ENCODE data around the gene ARID3C.

The ARID3C gene

DNA sequence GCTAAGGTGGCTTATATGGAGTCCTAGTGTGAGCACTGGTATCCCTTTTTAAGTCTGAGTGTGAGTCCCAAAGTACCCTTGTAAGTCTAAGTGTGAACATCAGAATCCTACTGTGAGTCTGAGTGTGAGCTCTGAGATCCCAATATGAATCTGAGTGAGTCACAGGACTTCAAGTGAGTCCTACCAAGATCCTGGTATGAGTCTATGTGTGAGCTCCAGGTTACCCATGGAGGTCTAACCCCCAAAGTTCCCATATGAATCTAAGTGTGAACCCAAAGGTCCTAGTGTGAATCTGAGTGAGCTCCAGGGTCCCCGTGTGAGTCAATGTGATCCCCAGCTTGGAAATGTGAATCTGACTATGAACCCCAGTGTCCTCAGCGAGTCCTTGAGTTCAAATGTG, 41.6 kb downstream of the ARID3C start:
- Histone ChIP-seq H3K9me3 (ENCODE audit: control insufficient read depth, insufficient read depth, low read length) (no peaks in the 10 kb centered on the region), H3K4me1 (ENCODE audit: insufficient read depth, low read length) (peaks cover 25% of the 10 kb centered on the region), H3K9ac (ENCODE audit: low read depth, low read length) (no peak overlapping the region), H3K36me3 (ENCODE audit: insufficient read depth, low read length) (no peaks in the 10 kb centered on the region)

DNA sequence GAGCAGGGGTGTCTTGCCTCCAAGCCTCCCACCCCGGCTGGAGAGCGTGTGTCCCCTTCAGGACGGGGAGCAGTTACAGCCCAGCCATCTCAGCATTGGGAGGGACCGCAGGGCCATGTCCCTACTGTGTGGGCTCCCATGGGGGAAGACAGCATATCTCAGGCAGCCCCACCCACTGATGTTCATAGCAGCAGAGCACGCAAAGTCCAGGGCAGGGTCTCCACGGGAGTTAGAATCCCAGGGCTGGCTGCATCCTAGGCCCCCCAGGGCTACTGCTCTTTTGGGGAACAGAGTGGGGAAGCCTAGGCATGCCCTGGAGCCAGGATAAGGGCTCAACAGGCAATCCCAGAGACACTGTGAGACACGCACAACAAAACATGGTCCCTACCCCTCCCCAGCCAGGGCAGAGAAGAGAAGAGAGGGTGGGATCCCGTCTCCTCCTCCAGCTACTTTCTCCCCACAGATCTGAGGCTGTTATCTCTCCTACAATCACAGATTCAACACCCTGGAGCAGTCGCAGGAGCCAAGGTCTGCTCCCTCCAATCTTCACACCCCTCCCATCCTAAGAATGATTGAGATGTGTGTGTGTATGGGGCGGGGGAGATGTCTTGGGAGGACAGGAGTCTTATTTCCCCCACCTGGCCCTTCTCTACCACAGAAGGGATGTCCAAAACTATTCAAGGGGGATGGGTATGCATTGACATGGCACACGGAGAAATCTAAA, 42.8 kb downstream of the ARID3C start:
- Histone ChIP-seq H3K4me1 (ENCODE audit: insufficient read depth, low read length) (peaks cover 25% of the 10 kb centered on the region), H3K9me3 (ENCODE audit: control insufficient read depth, insufficient read depth, low read length) (no peaks in the 10 kb centered on the region), H3K36me3 (ENCODE audit: insufficient read depth, low read length) (no peaks in the 10 kb centered on the region), H3K9ac (ENCODE audit: low read depth, low read length) (no peak overlapping the region; the same call in 1 of the 2 replicates)

DNA sequence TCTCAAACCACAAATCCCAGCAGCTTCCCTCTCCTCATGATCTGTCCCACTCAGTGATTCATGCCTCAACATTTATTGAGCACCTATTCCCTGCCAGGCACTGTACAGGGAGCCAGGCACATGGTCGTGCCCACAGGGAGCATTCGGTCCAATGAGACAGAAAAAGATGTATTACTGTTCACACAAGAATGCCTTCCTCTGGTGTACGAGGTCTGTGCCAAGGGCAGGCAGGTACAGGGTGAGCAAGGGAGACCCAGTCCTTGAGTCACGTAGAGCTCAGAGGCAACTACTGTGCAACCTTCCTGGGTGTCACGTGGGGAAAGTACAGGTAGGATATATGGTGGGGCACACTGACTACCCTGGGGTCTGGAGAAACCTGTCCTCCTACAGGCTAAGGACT, 43.9 kb downstream of the ARID3C start:
- H3K9me3 ChIP-seq (ENCODE audit: control insufficient read depth, insufficient read depth, low read length), result no peaks in the 10 kb centered on the region

DNA sequence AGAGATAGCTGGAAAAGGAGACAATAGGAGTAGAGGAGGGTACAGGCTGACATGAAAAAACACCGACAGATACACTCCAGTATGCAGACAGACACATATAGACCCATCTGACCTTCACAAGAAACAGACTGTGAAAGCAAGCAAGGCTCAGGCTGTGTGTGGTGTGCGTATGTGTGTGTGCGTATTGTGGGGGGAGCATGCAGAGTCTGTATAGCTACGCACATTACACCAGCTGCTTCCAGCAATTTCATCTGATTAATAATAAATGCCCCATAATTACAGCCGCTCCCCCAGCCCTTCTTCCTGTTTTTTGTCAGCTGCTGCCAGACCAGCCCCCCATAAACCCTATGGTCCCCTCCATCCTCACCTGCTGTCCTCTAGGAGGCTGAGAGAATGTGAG, 46.1 kb downstream of the ARID3C start:
- peaks cover 32% of the 10 kb centered on the region for H3K4me1 ChIP-seq (ENCODE audit: insufficient read depth, low read length)
- H3K9me3 ChIP-seq (ENCODE audit: control insufficient read depth, insufficient read depth, low read length), result no peaks in the 10 kb centered on the region
- no peak overlapping the region for H3K9ac ChIP-seq (ENCODE audit: low read depth, low read length)
- no peaks in the 10 kb centered on the region for H3K36me3 ChIP-seq (ENCODE audit: insufficient read depth, low read length)

More for the DNA sequence above, 43.9 kb downstream of the ARID3C start:
- Histone ChIP-seq H3K9ac (ENCODE audit: low read depth, low read length) (no peak overlapping the region), H3K4me1 (ENCODE audit: insufficient read depth, low read length) (peaks cover 29% of the 10 kb centered on the region), H3K36me3 (ENCODE audit: insufficient read depth, low read length) (no peaks in the 10 kb centered on the region)

DNA sequence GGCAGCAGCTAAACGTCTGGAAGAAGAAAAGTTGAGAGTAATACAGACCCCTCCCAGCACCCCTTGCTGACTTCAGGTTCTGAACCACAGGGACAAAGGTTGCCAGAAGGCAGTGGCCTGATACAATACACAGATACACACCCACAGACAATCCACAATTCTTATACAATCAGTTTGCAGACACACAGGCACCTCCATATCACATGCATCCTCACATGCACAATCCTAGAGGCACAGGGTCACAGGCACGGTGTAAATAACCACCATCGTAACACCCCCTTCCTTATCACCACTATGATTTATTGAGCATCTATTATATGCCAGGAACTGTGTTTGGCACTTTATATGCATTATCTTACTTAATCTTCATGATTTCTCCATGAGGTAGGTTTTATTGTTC, 47.5 kb downstream of the ARID3C start:
- Histone ChIP-seq H3K4me1 (ENCODE audit: insufficient read depth, low read length) (peaks cover 38% of the 10 kb centered on the region), H3K9me3 (ENCODE audit: control insufficient read depth, insufficient read depth, low read length) (no peaks in the 10 kb centered on the region), H3K9ac (ENCODE audit: low read depth, low read length) (no peak overlapping the region), H3K36me3 (ENCODE audit: insufficient read depth, low read length) (no peaks in the 10 kb centered on the region)

DNA sequence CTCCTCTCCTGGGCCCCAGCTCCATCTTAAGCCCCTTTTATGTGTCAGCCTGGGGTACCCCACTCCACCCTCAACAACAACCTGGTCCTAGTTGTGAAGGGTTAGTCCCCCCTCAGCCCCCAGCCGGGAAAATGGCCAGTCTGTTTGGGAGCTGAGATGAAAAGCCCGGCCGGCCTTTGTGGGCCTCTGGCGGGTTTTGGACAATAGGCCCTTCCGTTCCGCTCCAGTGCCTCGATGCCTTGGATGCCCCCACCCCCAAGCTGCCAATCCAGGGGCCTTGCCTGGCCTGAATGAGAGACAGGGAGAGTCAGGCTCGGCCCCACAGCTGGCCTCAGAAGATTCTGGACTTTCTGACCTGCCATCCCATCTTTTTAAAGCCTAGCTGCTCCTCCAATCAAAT, 48.5 kb downstream of the ARID3C start:
- no peaks in the 10 kb centered on the region for H3K9me3 ChIP-seq (ENCODE audit: control insufficient read depth, insufficient read depth, low read length)
- H3K4me1 ChIP-seq (ENCODE audit: insufficient read depth, low read length), result peaks cover 32% of the 10 kb centered on the region
- H3K9ac ChIP-seq (ENCODE audit: low read depth, low read length), result no peak overlapping the region
- H3K36me3 ChIP-seq (ENCODE audit: insufficient read depth, low read length), result no peaks in the 10 kb centered on the region

DNA sequence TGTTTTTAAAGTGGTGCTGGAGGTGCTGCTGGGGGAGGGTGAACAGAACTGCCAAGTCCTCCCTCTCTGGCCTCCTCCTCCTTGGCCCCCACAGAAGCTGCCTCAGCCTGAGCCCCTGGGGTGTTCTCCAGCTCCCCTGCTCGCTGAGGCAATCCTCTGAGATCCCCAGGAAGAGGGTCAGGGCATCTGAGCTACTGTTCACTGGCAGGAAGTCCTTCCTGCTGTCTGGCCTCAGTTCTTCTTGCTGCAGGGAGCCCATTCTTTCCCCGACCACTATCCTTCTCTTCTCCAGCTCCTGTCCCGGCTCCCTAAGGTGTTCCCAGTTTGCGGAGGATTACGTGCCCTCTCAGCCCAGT, 49.1 kb downstream of the ARID3C start:
- Histone ChIP-seq H3K36me3 (ENCODE audit: insufficient read depth, low read length) (no peaks in the 10 kb centered on the region), H3K4me1 (ENCODE audit: insufficient read depth, low read length) (peaks cover 26% of the 10 kb centered on the region), H3K9me3 (ENCODE audit: control insufficient read depth, insufficient read depth, low read length) (no peaks in the 10 kb centered on the region), H3K9ac (ENCODE audit: low read depth, low read length) (no peak overlapping the region; the same call in 1 of the 2 replicates)

DNA sequence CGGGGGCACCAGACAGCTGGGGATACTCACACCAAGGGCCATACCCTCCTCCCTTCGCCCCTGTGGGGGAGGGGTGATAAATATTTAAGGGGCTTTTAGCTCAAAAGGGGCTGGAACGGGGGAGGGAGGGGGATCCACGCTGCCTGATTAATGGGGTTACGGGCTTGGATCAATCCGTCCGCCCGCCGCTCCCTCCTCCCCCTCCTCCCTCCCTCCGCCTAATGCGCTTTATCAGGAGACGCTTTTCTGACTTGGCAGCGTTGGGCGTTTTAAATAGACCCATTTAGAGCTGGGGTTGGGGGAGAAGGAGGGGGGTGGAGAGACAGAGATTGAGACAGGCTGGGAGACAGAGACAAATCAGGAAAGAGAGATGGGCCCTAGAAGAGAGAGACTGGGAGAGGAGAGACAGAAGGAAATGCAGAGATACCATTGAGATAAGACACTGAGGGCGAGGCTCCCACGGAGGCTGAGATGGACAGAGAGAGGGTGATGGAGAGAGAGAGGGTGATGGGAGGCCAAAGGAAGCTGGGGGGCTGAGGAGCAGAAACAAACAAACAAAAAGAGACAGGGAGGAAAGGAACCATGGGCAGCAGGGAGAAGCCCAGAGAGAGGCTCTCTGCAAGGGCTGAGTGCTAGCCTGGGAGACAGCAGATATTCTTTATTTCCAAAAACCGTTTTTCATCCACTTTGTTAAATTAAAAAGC, 49.6 kb downstream of the ARID3C start:
- peak overlapping the region; percentile 46; the same call in 1 of the 2 replicates for H3K9ac ChIP-seq (ENCODE audit: low read depth, low read length)

DNA sequence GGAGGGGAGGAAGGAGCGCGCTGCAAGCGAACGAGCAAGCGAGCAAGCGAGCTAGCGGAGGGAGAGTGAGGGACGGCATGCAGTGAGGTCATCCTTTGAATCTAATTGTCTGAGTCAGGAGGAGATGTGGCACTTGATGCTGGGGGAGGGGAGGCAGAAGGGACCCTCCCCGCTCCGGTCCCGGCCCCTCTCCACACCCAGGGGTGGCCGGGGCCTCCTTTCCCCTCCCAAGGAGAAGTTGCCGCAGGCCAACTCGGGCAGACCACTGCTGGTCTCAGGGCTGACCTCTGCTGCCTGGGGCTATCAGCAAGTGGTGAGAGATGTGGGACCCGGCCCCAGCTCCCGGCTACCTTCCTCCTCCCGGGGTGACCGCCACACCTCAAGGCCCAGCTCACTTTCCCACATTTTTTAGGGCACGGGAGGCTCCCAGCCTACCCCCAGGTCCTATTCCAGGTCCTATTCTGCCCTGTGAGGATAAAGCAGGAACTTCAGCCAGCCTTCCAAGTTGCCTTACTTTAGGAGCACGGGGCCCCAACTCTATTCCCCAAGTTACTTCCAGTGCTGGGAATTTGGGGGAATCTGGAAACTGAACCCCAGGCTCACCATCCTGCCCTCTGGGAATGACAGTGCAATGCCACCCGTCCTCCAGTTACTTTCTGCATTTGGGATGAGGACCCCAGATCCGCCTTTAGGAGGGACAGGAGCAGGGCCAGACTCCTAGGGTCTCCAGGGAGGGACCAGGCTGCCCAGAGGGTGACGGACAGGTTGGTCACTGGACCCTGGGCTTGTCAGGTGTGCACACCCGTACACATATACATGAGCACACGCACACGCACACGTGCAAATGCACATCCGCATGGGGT, 50.4 kb downstream of the ARID3C start:
- Histone ChIP-seq H3K9me3 (ENCODE audit: control insufficient read depth, insufficient read depth, low read length) (no peaks in the 10 kb centered on the region), H3K36me3 (ENCODE audit: insufficient read depth, low read length) (no peaks in the 10 kb centered on the region), H3K4me1 (ENCODE audit: insufficient read depth, low read length) (peaks cover 34% of the 10 kb centered on the region), H3K9ac (ENCODE audit: low read depth, low read length) (peak overlapping the region; percentile 46)

More for the DNA sequence above, 49.6 kb downstream of the ARID3C start:
- no peaks in the 10 kb centered on the region for H3K9me3 ChIP-seq (ENCODE audit: control insufficient read depth, insufficient read depth, low read length)
- H3K4me1 ChIP-seq (ENCODE audit: insufficient read depth, low read length), result peaks cover 28% of the 10 kb centered on the region
- H3K36me3 ChIP-seq (ENCODE audit: insufficient read depth, low read length), result no peaks in the 10 kb centered on the region

DNA sequence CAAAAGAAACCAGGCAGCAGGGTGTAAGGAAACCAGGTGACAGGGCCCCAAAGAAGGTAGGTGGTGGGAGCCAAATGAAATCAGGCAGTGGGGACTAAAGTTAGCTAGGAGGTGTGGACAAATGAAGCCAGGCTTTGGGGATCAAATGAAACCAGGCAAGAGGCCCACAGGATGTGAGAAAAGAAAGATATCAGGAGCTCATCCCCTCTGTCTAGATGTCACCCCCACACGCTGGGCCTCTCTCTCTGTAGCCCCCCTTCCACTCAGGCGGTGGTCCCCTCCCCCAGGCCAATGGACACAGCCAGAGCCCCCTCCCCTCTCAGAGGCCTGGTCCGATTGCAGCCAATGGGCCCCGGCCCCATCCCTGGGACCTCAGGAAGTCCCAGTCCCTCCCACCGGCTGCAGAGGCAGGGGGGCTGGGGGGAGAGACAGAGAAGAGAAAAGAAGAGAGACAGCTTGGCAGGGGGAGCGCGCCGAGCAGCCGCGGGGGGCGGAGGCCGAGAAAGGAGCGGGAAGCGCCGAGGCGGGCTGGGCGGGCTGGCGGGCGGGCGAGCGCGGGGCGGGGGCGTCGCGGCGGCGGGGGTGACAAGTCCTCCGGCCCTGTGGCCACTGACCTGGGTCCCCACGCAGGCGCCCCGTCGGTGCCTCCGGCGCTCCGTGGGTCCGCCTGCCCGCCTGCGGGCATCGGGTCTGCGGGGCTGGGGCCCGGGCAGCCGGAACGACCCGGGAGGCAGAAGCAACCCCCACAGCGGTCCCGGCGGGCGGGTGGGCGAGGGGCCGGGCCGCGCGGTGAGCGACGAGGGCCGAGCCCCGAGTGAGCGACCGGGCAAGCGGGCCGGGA, 51.2 kb downstream of the ARID3C start:
- H3K9me3 ChIP-seq (ENCODE audit: control insufficient read depth, insufficient read depth, low read length), result no peaks in the 10 kb centered on the region
- no peaks in the 10 kb centered on the region for H3K36me3 ChIP-seq (ENCODE audit: insufficient read depth, low read length)
- peaks cover 39% of the 10 kb centered on the region for H3K4me1 ChIP-seq (ENCODE audit: insufficient read depth, low read length)
- H3K9ac ChIP-seq (ENCODE audit: low read depth, low read length), result peak overlapping the region; percentile 46

DNA sequence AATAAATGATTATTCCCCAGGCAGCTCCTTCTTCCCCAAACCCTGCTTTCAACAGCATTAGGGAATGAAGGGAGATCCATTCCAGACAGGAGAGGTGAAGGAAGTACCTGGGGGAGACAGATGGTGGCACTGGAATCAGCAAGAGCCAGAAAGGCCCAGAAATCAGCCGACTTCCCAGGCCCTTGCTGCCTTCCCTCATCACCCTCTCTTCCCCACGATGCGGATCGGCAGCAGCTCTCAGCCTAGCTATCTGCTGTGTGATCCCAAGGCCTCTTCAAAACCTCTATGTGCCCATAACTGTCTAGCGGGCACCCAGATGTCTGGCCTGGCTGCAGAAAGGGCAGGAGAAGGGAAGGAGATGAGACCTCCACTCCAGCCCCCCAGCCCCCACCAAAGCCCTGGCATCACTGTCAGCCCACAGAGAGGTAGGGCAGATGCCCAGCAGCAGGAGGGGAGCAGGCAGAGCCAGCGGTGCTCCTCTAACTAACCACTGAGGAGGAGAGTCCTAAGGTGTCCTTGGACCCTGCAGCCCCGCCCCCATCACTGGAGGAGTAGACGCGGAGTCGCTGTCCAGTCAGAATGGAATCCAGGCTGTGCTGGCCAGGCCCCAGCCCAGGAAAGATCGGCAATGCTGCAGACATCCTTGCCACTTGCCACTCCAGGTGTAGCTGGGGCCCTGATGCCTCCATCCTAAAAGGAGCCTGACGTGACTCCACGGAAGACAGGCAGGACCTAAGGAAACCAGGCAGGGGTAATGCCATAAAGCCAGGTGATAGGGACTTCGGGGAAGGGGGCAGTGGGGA, 52.1 kb downstream of the ARID3C start:
- no peaks in the 10 kb centered on the region for H3K36me3 ChIP-seq (ENCODE audit: insufficient read depth, low read length)
- peaks cover 39% of the 10 kb centered on the region for H3K4me1 ChIP-seq (ENCODE audit: insufficient read depth, low read length)
- H3K9me3 ChIP-seq (ENCODE audit: control insufficient read depth, insufficient read depth, low read length), result no peaks in the 10 kb centered on the region
- no peak overlapping the region for H3K9ac ChIP-seq (ENCODE audit: low read depth, low read length)

DNA sequence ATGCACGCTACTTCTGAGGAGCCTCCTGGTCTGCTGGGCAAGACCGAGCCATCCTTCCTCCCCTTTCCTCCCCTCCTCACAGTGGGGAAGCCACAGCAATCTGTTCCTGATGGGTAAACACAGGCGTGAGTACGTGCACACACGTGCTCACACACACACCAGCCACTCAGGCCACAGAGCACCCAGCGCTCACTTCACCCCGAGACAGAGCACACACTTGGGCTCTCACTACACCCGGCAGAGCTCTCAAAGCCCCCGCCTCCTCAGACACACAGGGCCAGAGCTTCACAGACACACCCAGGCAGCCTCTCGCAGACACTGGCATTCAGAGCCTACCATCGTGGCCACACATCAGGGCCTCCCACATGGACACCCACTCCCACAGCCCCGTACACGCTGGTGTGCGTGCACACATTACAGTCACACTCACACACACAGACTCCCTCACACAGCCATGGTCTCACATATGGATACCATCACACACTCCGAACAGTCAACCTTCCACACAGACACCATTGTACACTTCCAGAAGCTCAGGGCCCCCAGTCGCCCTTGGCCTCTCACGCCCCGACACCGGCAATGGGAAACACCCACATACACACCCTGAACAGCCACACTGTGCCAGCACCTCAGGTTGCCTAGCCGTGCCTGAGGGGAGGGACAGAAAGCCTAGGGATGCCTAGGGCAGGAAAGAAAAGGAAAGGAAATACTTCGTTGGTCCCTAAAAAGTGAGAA, 52.8 kb downstream of the ARID3C start:
- no peaks in the 10 kb centered on the region for H3K9me3 ChIP-seq (ENCODE audit: control insufficient read depth, insufficient read depth, low read length)
- H3K9ac ChIP-seq (ENCODE audit: low read depth, low read length), result no peak overlapping the region
- no peaks in the 10 kb centered on the region for H3K36me3 ChIP-seq (ENCODE audit: insufficient read depth, low read length)
- peaks cover 42% of the 10 kb centered on the region for H3K4me1 ChIP-seq (ENCODE audit: insufficient read depth, low read length)

DNA sequence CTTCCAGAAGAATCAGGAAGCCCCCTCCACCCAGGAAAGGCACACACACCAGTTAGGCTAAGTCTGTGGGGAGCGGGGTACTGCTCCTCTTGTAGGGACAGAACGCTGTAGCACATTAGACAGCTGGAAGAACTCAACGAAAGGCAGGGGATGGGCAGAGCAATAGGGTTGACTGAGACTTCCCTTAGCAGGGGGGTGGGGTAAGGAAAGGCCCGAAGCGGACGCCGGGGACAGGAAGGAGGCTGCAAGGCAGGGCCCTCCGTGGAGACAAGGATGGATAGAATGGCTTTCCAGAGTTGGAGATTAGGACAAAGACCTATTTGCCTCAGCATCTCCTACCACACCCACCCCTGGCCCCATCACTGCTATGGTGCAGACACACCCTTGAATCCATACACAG, 53.6 kb downstream of the ARID3C start:
- H3K4me1 ChIP-seq (ENCODE audit: insufficient read depth, low read length), result peaks cover 49% of the 10 kb centered on the region

More for the DNA sequence above, 53.6 kb downstream of the ARID3C start:
- Histone ChIP-seq H3K36me3 (ENCODE audit: insufficient read depth, low read length) (no peaks in the 10 kb centered on the region), H3K9ac (ENCODE audit: low read depth, low read length) (no peak overlapping the region), H3K9me3 (ENCODE audit: control insufficient read depth, insufficient read depth, low read length) (no peaks in the 10 kb centered on the region)

All from ES-I3 (cell line).